ENCODE results near the gene HIP1. TPM values are rescaled to one million over a fixed set of nuclear protein-coding genes. Genes with fewer than 3 reads are reported as not detected.

The HIP1 gene
- total and polyA plus RNA-seq, 2 of the 13 experiments (the other 11 are each of a cell fraction or from before 2014, with no cell fraction given) = 4.5 to 6.2 TPM

DNA sequence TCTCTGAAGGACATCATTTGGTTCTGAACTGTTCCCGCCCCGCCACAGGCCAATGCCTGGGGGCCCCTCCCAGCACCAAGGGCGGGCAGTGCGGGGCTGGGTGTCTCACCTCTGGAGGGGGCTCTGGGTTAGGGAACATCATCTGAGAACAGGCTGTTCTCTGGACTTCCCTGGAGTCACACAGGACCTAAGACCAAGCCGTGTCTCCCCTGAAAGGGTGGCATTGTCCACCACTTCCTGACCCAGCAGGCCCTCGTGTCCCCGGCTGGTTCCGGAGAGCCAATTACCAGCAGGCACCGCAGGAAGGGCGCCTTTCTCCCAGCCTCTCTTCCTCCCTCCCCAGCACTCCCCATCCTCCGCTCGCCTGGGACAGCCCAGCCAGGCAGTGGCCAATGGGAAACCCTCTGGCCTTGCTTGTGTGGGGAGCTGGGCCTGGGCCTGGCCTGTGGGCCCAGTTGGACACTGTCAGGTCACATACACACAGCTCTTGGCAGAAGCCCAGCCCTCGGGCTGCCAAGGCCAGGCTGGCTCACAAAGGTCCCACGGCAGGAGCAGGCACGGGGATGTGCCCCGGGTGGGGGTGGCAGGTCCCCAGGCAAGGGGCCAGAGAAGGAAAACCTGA is 127.1 kb downstream of the HIP1 start (continued):
- TF ChIP-seq PRDM15 (CRISPR knock-in tag; IDR thresholded peaks at IDR 0.05) (no peak), AGO2 (optimal IDR thresholded peaks at IDR 0.05; ENCODE audit: low read depth, low read length) (no peak), PHF20 (CRISPR knock-in tag; IDR thresholded peaks at IDR 0.05) (peak; percentile 78), SP1 (IDR thresholded peaks at IDR 0.05) (no peak), SP1 (CRISPR knock-in tag; IDR thresholded peaks at IDR 0.05) (no peak; the same call in 1 of the 2 replicates), FIP1L1 (IDR thresholded peaks at IDR 0.05; ENCODE audit: borderline replicate concordance, insufficient read depth, low read depth, low read length) (no peak), POGZ (CRISPR knock-in tag; IDR thresholded peaks at IDR 0.05) (no peak; the same call in 1 of the 2 replicates), PBX2 (CRISPR knock-in tag; IDR thresholded peaks at IDR 0.05) (no peak), TAF1 (CRISPR knock-in tag; IDR thresholded peaks at IDR 0.05) (peak; percentile 93), MYC (CRISPR knock-in tag; IDR thresholded peaks at IDR 0.05; ENCODE audit: borderline replicate concordance) (peak; percentile 59; the same call in 1 of the 2 replicates), TSC22D2 (CRISPR knock-in tag; IDR thresholded peaks at IDR 0.05; ENCODE audit: borderline replicate concordance) (0 out of 2 replicates have a peak, but pooled peaks have one; percentile 42), SIN3A (IDR thresholded peaks at IDR 0.05; ENCODE audit: borderline replicate concordance, low read depth, low read length) (no peak), SP5 (CRISPR knock-in tag; IDR thresholded peaks at IDR 0.05; ENCODE audit: borderline replicate concordance, low read depth) (0 out of 2 replicates have a peak, but pooled peaks have one; percentile 14), CHD4 (IDR thresholded peaks at IDR 0.05; ENCODE audit: borderline replicate concordance, low read length) (no peak), FOXP1 (IDR thresholded peaks at IDR 0.05) (no peak), FOXP1 (CRISPR knock-in tag; IDR thresholded peaks at IDR 0.05) (no peak), ZNF317 (CRISPR knock-in tag; IDR thresholded peaks at IDR 0.05) (no peak), MBD4 (IDR thresholded peaks at IDR 0.05; ENCODE audit: borderline replicate concordance, low read length) (no peak), SNAPC2 (CRISPR knock-in tag; IDR thresholded peaks at IDR 0.05) (no peak), HES4 (CRISPR knock-in tag; IDR thresholded peaks at IDR 0.05; ENCODE audit: borderline replicate concordance) (no peak)
- TF ChIP-seq, protein P1, sequence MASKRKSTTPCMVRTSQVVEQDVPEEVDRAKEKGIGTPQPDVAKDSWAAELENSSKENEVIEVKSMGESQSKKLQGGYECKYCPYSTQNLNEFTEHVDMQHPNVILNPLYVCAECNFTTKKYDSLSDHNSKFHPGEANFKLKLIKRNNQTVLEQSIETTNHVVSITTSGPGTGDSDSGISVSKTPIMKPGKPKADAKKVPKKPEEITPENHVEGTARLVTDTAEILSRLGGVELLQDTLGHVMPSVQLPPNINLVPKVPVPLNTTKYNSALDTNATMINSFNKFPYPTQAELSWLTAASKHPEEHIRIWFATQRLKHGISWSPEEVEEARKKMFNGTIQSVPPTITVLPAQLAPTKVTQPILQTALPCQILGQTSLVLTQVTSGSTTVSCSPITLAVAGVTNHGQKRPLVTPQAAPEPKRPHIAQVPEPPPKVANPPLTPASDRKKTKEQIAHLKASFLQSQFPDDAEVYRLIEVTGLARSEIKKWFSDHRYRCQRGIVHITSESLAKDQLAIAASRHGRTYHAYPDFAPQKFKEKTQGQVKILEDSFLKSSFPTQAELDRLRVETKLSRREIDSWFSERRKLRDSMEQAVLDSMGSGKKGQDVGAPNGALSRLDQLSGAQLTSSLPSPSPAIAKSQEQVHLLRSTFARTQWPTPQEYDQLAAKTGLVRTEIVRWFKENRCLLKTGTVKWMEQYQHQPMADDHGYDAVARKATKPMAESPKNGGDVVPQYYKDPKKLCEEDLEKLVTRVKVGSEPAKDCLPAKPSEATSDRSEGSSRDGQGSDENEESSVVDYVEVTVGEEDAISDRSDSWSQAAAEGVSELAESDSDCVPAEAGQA (IDR thresholded peaks at IDR 0.05; ENCODE audit: low read depth) = no peak
- TF ChIP-seq, protein P1 (CRISPR knock-in tag; IDR thresholded peaks at IDR 0.05; ENCODE audit: borderline replicate concordance) = no peak

All from HepG2 (cell line).